Measurements from ENCODE around the gene PIK3C2A.

DNA sequence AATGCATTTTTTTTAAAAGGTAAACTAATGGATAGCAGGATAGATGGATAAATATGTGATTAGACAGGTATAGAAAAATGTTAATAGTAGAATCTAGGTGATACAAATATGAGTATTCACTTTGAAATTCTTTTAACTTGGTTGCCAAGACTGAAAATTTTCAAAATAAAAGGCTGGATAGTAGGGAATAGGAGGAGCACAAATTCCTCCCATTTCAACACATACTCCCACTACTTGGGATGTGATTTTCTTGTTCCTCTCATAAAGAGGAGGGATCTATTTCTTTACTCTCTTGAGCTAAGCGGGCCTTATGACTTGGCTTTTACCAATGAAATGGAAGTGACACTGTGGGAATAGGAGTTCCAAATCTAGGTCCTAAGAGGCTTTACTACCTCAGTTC is 35.9 kb downstream of the PIK3C2A start:
- TF ChIP-seq POLR2AphosphoS5 (IDR thresholded peaks at IDR 0.05; ENCODE audit: borderline replicate concordance, low read depth, low read length), result no peak
- TF ChIP-seq EZH2 (IDR thresholded peaks at IDR 0.05), result no peak
- no peak for TF ChIP-seq FOXP2 (optimal IDR thresholded peaks at IDR 0.05; ENCODE audit: control extremely low read depth, extremely low read length, insufficient read depth)
